RWPE2 (cell line): Measurements from ENCODE around the gene NAA15.

ENCODE experiments used
- ATAC-seq: fragments of 200-7000 bp; cut with Tn5 transposase; 3 replicates; pipeline ENCODE4 v1.9.1; 2021; ENCODE audit warnings: low read depth
- DNase-seq: peaks from one replicate; pipeline ENCODE4 v3.0.0-alpha.2; 2020; ENCODE audit warnings: low spot score
- H3K27ac ChIP-seq: fragments of 450-650 bp; 2 replicates; pipeline ENCODE4 v1.5.1; 2017; ENCODE audit warnings: mild to moderate bottlenecking; ENCODE audit not compliant: poor library complexity, severe bottlenecking
- H3K27me3 ChIP-seq: fragments of 250-450 bp; sonication (Bioruptor Pico); 2 replicates; pipeline ENCODE4 v1.5.1; 2021; ENCODE audit warnings: mild to moderate bottlenecking, moderate library complexity; ENCODE audit not compliant: insufficient read depth, poor library complexity, severe bottlenecking
- H3K36me3 ChIP-seq: fragments of 250-450 bp; sonication (Bioruptor Pico); 2 replicates; pipeline ENCODE4 v1.5.1; 2020; ENCODE audit warnings: low read depth, mild to moderate bottlenecking, moderate library complexity
- H3K4me1 ChIP-seq: fragments of 250-450 bp; sonication (Bioruptor Pico); 2 replicates; pipeline ENCODE4 v1.5.1; 2021; ENCODE audit warnings: mild to moderate bottlenecking, moderate library complexity; ENCODE audit not compliant: insufficient read depth, poor library complexity, severe bottlenecking
- H3K4me3 ChIP-seq: fragments of 250-450 bp; sonication (Bioruptor Pico); 2 replicates; pipeline ENCODE4 v1.5.1; 2021; ENCODE audit warnings: mild to moderate bottlenecking, moderate library complexity; ENCODE audit not compliant: severe bottlenecking
- H3K9me3 ChIP-seq: fragments of 250-450 bp; sonication (Bioruptor Pico); 2 replicates; pipeline ENCODE4 v1.5.1; 2021; ENCODE audit warnings: mild to moderate bottlenecking, moderate library complexity; ENCODE audit not compliant: severe bottlenecking
- TF ChIP-seq, protein P1 (sequence below): fragments of 450-650 bp; IDR thresholded peaks from one replicate; pipeline ENCODE4 v1.5.1; 2017; ENCODE audit warnings: mild to moderate bottlenecking, moderate library complexity; ENCODE audit not compliant: poor library complexity, severe bottlenecking

The NAA15 gene

DNA sequence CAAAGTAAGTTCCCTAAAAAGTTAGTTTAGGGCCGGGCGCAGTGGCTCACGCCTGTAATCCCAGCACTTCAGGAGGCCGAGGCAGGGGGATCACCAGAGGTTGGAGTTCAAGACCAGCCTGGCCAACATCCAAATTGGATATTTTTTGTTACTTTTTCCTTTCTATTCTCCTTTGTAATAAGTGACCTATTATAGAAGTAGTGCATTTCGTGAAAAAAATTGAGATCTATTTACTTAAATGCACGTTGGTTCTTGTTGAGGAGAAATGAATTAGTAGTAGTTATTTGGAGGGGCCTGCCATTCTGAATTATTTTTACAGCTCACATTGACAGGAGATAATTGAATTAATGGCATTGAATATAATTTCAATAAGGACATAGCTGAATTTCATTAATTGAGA is 23.3 kb downstream of the NAA15 start:
- H3K4me1 ChIP-seq: peaks cover 2% of the 10 kb centered on the region
- DNase-seq (no peak), ATAC-seq (no peak)
- H3K27me3 ChIP-seq: no peaks in the 10 kb centered on the region
- H3K36me3 ChIP-seq: peaks cover 39% of the 10 kb centered on the region
- no peak overlapping the region for H3K27ac ChIP-seq
- H3K4me3 ChIP-seq: no peak overlapping the region
- TF ChIP-seq, protein P1, sequence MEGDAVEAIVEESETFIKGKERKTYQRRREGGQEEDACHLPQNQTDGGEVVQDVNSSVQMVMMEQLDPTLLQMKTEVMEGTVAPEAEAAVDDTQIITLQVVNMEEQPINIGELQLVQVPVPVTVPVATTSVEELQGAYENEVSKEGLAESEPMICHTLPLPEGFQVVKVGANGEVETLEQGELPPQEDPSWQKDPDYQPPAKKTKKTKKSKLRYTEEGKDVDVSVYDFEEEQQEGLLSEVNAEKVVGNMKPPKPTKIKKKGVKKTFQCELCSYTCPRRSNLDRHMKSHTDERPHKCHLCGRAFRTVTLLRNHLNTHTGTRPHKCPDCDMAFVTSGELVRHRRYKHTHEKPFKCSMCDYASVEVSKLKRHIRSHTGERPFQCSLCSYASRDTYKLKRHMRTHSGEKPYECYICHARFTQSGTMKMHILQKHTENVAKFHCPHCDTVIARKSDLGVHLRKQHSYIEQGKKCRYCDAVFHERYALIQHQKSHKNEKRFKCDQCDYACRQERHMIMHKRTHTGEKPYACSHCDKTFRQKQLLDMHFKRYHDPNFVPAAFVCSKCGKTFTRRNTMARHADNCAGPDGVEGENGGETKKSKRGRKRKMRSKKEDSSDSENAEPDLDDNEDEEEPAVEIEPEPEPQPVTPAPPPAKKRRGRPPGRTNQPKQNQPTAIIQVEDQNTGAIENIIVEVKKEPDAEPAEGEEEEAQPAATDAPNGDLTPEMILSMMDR: no peak
- H3K9me3 ChIP-seq: no peaks in the 10 kb centered on the region

GRCh38 chr4:139329665-139330200 is 28.4 kb downstream of the NAA15 start:
- TF ChIP-seq, protein P1: no peak
- no peak for ATAC-seq
- no peaks in the 10 kb centered on the region for H3K27me3 ChIP-seq
- no peak overlapping the region for H3K4me3 ChIP-seq
- H3K4me1 ChIP-seq: peaks cover 13% of the 10 kb centered on the region
- peaks cover 47% of the 10 kb centered on the region for H3K36me3 ChIP-seq
- no peaks in the 10 kb centered on the region for H3K9me3 ChIP-seq
- no peak overlapping the region for H3K27ac ChIP-seq
- no peak for DNase-seq

DNA sequence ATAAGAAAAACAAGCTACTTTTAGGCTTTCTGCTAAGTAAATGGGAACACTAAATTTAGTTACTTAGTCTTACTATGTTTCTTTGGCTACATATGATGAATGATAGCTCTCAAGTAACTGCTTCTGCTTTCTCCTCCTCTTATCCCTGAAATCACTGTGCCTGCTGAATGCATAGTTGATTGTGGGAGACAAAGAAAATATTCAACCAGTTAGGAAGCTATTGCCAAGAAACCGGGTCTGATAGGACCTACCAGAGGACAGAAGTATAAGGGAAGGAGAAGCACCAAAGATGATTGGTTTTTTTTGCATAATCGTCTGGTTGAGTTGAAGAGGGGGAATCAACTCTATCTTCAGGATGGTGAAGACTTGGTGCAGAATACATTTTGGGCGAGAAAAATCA is 29.0 kb downstream of the NAA15 start:
- Histone ChIP-seq H3K27me3 (no peaks in the 10 kb centered on the region), H3K4me3 (no peak overlapping the region), H3K27ac (no peak overlapping the region), H3K36me3 (peaks cover 47% of the 10 kb centered on the region), H3K9me3 (no peaks in the 10 kb centered on the region), H3K4me1 (peaks cover 13% of the 10 kb centered on the region)
- DNase-seq (no peak), ATAC-seq (no peak)
- TF ChIP-seq, protein P1: no peak

GRCh38 chr4:139331185-139331584 is 29.9 kb downstream of the NAA15 start:
- no peak overlapping the region for H3K27ac ChIP-seq
- TF ChIP-seq, protein P1: no peak
- no peak overlapping the region for H3K4me3 ChIP-seq
- peaks cover 13% of the 10 kb centered on the region for H3K4me1 ChIP-seq
- ATAC-seq (no peak), DNase-seq (no peak)
- no peaks in the 10 kb centered on the region for H3K27me3 ChIP-seq
- no peaks in the 10 kb centered on the region for H3K9me3 ChIP-seq
- peaks cover 52% of the 10 kb centered on the region for H3K36me3 ChIP-seq

GRCh38 chr4:139333046-139333445 is 31.7 kb downstream of the NAA15 start:
- H3K9me3 ChIP-seq: no peaks in the 10 kb centered on the region
- peaks cover 54% of the 10 kb centered on the region for H3K36me3 ChIP-seq
- ATAC-seq: peak; percentile 45; the same call in 1 of the 3 replicates
- no peaks in the 10 kb centered on the region for H3K27me3 ChIP-seq
- H3K4me1 ChIP-seq: peaks cover 13% of the 10 kb centered on the region
- H3K27ac ChIP-seq: no peak overlapping the region
- no peak for DNase-seq
- TF ChIP-seq, protein P1: no peak
- no peak overlapping the region for H3K4me3 ChIP-seq
